ENCODE measurements around the gene ATP9A.

GRCh38 chr20:51616060-51616459 lies 152.1 kb downstream of the ATP9A start:
- TF ChIP-seq CTCF (IDR thresholded peaks at IDR 0.05; ENCODE audit: poor library complexity, severe bottlenecking) (no peak), EZH2 (IDR thresholded peaks at IDR 0.05; ENCODE audit: borderline replicate concordance, insufficient read depth, low read length, poor library complexity, severe bottlenecking) (no peak), REST (IDR thresholded peaks at IDR 0.05; ENCODE audit: borderline replicate concordance) (no peak)

All from neural cell (in vitro differentiated cells).